Hematopoietic multipotent progenitor cell treated with erythropoietin and hydrocortisone succinate and interleukin-3 and kit ligand, for 6 days (in vitro differentiated cells): Measurements from ENCODE around the gene ATP9A.

Experiments used
- DNase-seq: peaks from one replicate; pipeline ENCODE4 v3.0.0-alpha.2; 2015

ATP9A gene

DNA sequence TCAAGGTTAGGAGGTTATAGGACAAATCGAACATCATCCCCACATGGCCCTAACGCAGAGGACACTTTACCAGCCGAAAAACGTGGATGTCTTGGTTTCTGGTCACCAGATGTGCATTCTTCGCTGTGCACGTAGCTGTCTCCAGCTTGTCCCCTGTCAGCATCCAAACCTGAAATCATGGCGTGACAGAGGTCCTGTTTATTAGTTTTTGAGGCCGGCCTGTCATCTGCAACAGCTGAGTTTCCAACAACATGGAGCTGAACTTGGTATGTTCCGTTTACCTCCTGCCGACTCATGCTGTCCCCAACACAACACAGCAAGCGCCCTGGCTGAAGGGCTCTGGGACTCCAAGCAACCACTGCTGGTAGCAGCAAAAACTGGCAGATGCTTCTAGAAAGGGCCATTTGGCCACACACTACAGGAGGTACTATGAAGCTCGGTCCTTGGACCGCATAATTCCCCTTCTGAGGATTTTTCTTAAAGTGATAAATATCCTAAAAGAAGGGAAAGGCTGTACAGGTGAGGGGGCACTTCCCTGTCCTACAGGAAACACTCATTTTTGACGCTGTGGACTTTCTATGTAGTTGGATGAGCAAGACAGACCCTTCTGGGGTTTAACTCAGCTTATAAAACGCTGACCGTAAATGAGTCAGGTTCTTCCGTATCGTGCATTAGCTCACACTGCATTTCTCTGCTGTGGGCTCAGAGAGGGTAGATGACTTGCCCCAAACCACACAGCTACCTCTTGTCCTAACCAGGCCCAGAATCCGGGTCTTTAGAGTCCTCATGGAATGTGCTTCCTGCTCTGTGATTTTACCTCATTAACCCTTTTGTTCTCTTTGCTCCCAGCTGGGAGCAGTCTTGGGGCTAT lies 146.0 kb downstream of the ATP9A start:
- no peak for DNase-seq

DNA sequence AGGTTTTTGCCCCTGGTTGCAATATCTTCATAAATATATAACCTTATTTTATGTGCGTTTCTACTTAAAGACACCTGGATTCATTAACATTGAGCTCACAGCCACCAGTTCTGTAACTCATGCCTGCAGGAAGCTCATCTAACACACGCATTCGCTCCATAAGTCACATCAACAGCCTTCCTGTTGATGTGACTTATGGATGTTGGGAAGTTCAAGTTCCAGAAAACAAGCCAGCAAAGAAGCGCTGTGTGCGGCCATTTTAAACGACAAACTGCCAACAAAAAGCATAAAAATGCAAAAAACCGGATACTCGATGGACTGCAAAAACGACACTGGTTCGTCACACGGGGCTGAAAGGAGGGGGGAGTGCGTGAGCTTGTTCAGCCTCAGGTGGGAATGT lies 147.8 kb downstream of the ATP9A start:
- DNase-seq, result no peak

DNA sequence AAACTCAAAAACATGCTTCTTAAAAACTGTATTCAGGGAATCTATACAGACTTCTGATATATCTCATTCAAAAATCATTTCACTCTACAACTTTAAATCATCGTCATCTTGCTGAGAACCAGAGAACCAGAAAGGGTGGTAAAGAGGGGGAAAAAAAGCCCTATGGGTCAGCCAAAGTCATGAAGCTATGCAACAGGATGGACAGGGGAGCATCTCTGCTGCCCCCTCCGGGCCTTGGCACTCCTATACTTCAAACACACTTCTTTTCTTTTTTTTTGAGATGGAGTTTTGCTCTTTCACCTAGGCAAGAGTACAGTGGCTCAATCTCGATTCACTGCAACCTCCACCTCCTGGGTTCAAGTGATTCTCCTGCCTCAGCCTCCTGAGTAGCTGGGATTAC lies 152.1 kb downstream of the ATP9A start:
- DNase-seq, result peak; percentile 35

- DNase-seq, result no peak
These were observed 153.5 kb downstream of the ATP9A start for GRCh38 chr20:51614687-51615086.

GRCh38 chr20:51613580-51613979 lies 154.6 kb downstream of the ATP9A start:
- no peak for DNase-seq

GRCh38 chr20:51612896-51613295 lies 155.3 kb downstream of the ATP9A start:
- no peak for DNase-seq

DNA sequence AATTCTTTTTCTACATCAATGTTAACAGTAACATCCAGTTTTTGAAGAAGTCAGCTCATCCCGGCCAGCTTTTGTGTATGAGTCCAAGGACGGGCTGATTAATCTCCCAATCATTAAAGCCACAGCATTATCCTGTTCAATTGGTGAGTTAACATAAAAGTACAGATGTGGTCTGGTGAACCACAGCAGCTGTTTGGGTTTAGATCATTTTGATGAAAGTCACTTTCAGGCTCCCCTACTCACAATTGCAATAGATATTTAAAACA lies 156.6 kb downstream of the ATP9A start:
- no peak for DNase-seq

DNA sequence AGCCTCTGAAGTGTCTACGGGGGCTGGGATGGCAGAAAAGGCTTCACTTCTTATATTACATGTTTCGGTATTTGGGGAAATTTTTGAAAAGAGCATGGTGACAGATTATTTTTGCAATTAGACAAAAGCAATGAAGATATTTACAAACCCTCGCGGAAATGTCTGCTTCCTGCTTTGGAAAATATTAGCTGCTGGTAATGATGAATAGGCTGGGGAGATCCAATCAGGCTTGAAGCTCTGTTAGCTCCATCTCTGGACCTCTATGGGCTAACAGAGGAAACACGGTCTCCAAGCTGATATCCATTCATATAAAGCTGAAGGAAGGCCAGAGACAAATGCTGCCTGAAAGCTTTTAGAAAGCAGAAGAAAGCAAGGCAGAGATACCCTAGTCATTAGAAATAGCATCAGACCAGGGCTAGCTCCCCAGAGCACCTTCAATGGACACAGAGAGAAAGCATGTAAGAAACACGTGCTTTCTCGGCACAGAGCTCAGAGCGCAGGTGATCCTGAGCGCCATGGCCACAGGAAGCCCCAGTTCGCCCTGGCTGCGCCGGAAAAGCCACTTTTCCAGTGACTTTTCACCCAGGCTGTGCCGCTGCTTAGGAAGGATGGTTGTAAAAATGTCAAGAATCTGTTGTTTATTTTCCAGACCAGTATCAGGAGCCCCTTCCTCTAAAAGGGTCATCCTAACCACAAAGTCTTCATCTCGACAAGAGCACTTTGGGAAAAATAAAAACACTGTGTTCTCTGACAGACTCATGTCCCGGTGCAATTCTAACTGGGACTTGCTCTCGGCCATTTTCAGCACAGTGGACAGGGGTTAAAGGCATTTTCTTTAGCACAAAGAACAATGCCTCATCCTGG lies 157.2 kb downstream of the ATP9A start:
- DNase-seq, result no peak

GRCh38 chr20:51610111-51610510 lies 158.1 kb downstream of the ATP9A start:
- no peak for DNase-seq

GRCh38 chr20:51609251-51609650 lies 158.9 kb downstream of the ATP9A start:
- no peak for DNase-seq

- DNase-seq, result no peak
These were observed 160.1 kb downstream of the ATP9A start for GRCh38 chr20:51608061-51608460.

- no peak for DNase-seq
These were observed 161.0 kb downstream of the ATP9A start for GRCh38 chr20:51607170-51607569.

DNA sequence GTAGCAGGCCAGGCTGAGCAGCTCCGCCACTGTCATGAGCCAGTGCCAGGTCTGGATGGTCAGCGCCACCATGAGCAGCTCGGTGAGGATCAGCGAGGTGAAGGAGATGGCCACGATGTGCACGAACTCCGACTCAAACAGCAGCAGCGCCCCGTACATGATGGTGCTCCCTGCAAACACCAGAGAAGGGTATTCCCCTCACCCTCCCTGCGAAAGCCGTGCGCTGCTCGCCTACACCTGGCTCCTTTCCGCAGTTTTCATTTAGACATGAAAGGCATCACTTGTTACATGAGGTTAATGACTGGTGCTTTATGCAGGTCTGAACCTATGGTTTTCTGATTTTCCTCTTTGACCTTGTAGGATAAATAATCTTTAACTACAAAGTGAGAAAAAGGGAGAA lies 163.3 kb downstream of the ATP9A start:
- DNase-seq, result no peak

DNA sequence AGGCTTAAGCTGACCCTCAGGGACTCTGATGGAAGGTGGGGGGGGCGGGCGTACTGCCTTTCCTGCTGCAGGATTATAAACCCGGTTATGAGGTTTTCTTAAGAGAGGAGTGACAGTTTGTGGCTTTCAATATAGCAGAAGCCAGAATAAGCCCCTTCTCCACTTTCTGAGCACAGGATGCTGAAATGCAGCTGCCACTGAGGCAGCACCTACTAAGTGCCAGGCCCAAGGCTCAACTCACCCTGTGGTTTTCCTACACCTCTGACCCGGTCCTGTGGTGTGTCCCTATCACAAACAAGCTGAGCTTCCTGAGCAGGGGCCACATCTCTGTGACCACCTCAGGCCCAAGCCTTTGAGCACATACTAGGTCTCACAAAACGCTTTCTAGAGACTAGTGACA lies 166.1 kb downstream of the ATP9A start:
- DNase-seq, result no peak

GRCh38 chr20:51600950-51601349 lies 167.2 kb downstream of the ATP9A start:
- DNase-seq, result no peak

GRCh38 chr20:51600016-51600420 lies 168.2 kb downstream of the ATP9A start:
- DNase-seq, result no peak

- DNase-seq, result no peak
These were observed 169.6 kb downstream of the ATP9A start for GRCh38 chr20:51598556-51598955.

GRCh38 chr20:51597389-51598231 lies 170.6 kb downstream of the ATP9A start:
- no peak for DNase-seq

GRCh38 chr20:51596668-51597388 lies 171.4 kb downstream of the ATP9A start:
- DNase-seq, result no peak

- DNase-seq, result no peak
These were observed 172.4 kb downstream of the ATP9A start for GRCh38 chr20:51595744-51596143.

- DNase-seq, result peak; percentile 97
These were observed 173.1 kb downstream of the ATP9A start for GRCh38 chr20:51595058-51595532.

- DNase-seq, result no peak
These were observed 173.7 kb downstream of the ATP9A start for GRCh38 chr20:51594236-51595057.
